K562 (cell line): Measurements from ENCODE around the gene ZNF711.

ENCODE experiments used
- EZH2 ChIP-seq: IDR thresholded peaks from 2 replicates; pipeline ENCODE4 v1.6.1; 2012; ENCODE audit warnings: low read depth, mild to moderate bottlenecking, inconsistent platforms, low read length, borderline replicate concordance
- FOXK1 ChIP-seq: sonication (generic); formaldehyde crosslinking; IDR thresholded peaks from 2 replicates; pipeline ENCODE4 v1.8.0; 2022; ENCODE audit warnings: missing genetic modification reagents, mild to moderate bottlenecking, borderline replicate concordance
- HDAC2 ChIP-seq: fragments of 450-650 bp; IDR thresholded peaks from 2 replicates; pipeline ENCODE4 v1.6.1; 2016; ENCODE audit warnings: mild to moderate bottlenecking
- HDAC6 ChIP-seq: IDR thresholded peaks from 2 replicates; pipeline ENCODE4 v1.6.1; 2012; ENCODE audit warnings: low read depth, mild to moderate bottlenecking, control low read depth, inconsistent platforms, low read length, moderate library complexity
- KLF16 ChIP-seq: IDR thresholded peaks from 2 replicates; pipeline ENCODE4 v1.6.1; 2016; ENCODE audit warnings: antibody characterized with exemption
- PCBP2 ChIP-seq: fragments of 200-400 bp; formaldehyde crosslinking; IDR thresholded peaks from 2 replicates; pipeline ENCODE4 v1.6.1; 2018; ENCODE audit warnings: low read length, low read depth, mild to moderate bottlenecking, moderate library complexity; ENCODE audit not compliant: poor library complexity, severe bottlenecking
- RBM39 ChIP-seq: fragments of 200-400 bp; formaldehyde crosslinking; optimal IDR thresholded peaks from 2 replicates; pipeline ENCODE3; 2018; ENCODE audit warnings: low read depth, low read length
- SMAD1 ChIP-seq: fragments of 150-350 bp; IDR thresholded peaks from 2 replicates; pipeline ENCODE4 v1.6.1; 2014; ENCODE audit warnings: low read length, low read depth; ENCODE audit not compliant: partially characterized antibody
- TF ChIP-seq, protein P1 (sequence below), 3 experiments: IDR thresholded peaks in 2 of 3; conservative IDR thresholded peaks in 1 of 3; 2 replicates each; pipeline ENCODE4 v1.5.1; 2011 to 2012; ENCODE audit warnings: low read length in 3 of 3, mild to moderate bottlenecking in 3 of 3, control low read depth in 2 of 3, improper control_type of control experiment in 1 of 3, inconsistent platforms in 1 of 3, low read depth in 1 of 3, mixed read lengths in 1 of 3, moderate library complexity in 1 of 3; ENCODE audit not compliant: insufficient read depth in 2 of 3
- TF ChIP-seq, protein P2 (sequence below), 2 experiments: fragments of 450-650 bp; formaldehyde crosslinking in 1 of 2; IDR thresholded peaks; 2 replicates each; pipeline versions ENCODE4 v1.4.0 to v1.6.1; 2014 to 2020; ENCODE audit warnings: mild to moderate bottlenecking in 2 of 2, borderline replicate concordance in 1 of 2, low read depth in 1 of 2

DNA sequence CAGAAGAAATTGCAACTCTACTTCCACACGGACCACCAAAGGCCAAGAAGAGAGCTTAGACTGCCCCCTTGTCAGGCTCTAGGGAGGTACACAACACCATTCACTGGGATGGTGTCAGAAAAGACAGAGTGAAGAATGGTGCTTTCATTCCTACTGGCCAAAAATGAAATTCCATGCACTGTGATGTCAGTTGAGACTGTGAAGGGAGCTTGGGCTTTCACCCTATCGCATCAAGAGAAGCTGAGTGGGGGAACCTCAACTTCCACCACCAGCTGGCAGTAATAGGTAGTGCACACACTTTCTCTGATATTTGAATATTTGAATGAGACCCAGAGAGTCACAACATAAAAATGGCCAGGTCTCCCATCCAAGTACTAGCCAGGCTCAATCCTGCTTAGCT lies 65.9 kb downstream of the ZNF711 start:
- TF ChIP-seq SMAD1 (no peak), FOXK1 (no peak), PCBP2 (no peak), EZH2 (no peak), HDAC6 (no peak), HDAC2 (no peak), KLF16 (no peak), RBM39 (no peak)
- TF ChIP-seq, protein P1, sequence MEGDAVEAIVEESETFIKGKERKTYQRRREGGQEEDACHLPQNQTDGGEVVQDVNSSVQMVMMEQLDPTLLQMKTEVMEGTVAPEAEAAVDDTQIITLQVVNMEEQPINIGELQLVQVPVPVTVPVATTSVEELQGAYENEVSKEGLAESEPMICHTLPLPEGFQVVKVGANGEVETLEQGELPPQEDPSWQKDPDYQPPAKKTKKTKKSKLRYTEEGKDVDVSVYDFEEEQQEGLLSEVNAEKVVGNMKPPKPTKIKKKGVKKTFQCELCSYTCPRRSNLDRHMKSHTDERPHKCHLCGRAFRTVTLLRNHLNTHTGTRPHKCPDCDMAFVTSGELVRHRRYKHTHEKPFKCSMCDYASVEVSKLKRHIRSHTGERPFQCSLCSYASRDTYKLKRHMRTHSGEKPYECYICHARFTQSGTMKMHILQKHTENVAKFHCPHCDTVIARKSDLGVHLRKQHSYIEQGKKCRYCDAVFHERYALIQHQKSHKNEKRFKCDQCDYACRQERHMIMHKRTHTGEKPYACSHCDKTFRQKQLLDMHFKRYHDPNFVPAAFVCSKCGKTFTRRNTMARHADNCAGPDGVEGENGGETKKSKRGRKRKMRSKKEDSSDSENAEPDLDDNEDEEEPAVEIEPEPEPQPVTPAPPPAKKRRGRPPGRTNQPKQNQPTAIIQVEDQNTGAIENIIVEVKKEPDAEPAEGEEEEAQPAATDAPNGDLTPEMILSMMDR (IDR thresholded peaks at IDR 0.05 in 2 of 3, conservative IDR thresholded peaks at IDR 0.05 in 1 of 3; ENCODE audit: insufficient read depth in 2 of 3, low read depth in 1 of 3, low read length in 3 of 3), result 0 out of 6 replicates have a peak, but pooled peaks of 1 of the 3 experiments have one; percentile 2
- TF ChIP-seq, protein P2, sequence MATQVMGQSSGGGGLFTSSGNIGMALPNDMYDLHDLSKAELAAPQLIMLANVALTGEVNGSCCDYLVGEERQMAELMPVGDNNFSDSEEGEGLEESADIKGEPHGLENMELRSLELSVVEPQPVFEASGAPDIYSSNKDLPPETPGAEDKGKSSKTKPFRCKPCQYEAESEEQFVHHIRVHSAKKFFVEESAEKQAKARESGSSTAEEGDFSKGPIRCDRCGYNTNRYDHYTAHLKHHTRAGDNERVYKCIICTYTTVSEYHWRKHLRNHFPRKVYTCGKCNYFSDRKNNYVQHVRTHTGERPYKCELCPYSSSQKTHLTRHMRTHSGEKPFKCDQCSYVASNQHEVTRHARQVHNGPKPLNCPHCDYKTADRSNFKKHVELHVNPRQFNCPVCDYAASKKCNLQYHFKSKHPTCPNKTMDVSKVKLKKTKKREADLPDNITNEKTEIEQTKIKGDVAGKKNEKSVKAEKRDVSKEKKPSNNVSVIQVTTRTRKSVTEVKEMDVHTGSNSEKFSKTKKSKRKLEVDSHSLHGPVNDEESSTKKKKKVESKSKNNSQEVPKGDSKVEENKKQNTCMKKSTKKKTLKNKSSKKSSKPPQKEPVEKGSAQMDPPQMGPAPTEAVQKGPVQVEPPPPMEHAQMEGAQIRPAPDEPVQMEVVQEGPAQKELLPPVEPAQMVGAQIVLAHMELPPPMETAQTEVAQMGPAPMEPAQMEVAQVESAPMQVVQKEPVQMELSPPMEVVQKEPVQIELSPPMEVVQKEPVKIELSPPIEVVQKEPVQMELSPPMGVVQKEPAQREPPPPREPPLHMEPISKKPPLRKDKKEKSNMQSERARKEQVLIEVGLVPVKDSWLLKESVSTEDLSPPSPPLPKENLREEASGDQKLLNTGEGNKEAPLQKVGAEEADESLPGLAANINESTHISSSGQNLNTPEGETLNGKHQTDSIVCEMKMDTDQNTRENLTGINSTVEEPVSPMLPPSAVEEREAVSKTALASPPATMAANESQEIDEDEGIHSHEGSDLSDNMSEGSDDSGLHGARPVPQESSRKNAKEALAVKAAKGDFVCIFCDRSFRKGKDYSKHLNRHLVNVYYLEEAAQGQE (IDR thresholded peaks at IDR 0.05; ENCODE audit: borderline replicate concordance), result no peak
- TF ChIP-seq, protein P2 (CRISPR knock-in tag; IDR thresholded peaks at IDR 0.05; ENCODE audit: low read depth), result no peak
